ENCODE measurements around the gene RPTOR.

DNA sequence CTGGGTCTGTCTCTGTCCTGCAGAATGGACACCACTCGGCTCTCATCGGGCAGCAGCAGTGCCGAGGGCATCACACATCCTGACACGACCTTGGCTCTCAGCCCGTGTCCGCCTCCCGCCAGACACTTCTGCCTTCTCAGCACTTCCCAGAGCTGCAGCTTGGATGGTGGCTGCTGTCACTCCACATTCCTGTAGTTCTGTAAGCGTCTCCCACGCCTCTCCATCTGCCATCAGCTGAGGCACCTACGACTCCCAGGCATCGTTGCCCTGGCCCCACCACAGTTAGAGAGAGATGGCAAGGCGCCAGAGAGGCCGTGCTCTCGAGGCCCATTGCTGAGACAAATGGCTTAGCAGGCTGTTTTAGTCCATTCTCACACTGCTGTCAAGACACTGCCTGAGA lies 251.1 kb downstream of the RPTOR start:
- TF ChIP-seq, protein P1, sequence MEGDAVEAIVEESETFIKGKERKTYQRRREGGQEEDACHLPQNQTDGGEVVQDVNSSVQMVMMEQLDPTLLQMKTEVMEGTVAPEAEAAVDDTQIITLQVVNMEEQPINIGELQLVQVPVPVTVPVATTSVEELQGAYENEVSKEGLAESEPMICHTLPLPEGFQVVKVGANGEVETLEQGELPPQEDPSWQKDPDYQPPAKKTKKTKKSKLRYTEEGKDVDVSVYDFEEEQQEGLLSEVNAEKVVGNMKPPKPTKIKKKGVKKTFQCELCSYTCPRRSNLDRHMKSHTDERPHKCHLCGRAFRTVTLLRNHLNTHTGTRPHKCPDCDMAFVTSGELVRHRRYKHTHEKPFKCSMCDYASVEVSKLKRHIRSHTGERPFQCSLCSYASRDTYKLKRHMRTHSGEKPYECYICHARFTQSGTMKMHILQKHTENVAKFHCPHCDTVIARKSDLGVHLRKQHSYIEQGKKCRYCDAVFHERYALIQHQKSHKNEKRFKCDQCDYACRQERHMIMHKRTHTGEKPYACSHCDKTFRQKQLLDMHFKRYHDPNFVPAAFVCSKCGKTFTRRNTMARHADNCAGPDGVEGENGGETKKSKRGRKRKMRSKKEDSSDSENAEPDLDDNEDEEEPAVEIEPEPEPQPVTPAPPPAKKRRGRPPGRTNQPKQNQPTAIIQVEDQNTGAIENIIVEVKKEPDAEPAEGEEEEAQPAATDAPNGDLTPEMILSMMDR (IDR thresholded peaks at IDR 0.05; ENCODE audit: insufficient read depth, low read length): no peak
- TF ChIP-seq POLR2AphosphoS5 (IDR thresholded peaks at IDR 0.05; ENCODE audit: low read depth) (no peak), GABPA (IDR thresholded peaks at IDR 0.05; ENCODE audit: low read depth) (no peak), SPI1 (IDR thresholded peaks at IDR 0.05; ENCODE audit: borderline replicate concordance, low read depth) (no peak)
- TF ChIP-seq, protein P2, sequence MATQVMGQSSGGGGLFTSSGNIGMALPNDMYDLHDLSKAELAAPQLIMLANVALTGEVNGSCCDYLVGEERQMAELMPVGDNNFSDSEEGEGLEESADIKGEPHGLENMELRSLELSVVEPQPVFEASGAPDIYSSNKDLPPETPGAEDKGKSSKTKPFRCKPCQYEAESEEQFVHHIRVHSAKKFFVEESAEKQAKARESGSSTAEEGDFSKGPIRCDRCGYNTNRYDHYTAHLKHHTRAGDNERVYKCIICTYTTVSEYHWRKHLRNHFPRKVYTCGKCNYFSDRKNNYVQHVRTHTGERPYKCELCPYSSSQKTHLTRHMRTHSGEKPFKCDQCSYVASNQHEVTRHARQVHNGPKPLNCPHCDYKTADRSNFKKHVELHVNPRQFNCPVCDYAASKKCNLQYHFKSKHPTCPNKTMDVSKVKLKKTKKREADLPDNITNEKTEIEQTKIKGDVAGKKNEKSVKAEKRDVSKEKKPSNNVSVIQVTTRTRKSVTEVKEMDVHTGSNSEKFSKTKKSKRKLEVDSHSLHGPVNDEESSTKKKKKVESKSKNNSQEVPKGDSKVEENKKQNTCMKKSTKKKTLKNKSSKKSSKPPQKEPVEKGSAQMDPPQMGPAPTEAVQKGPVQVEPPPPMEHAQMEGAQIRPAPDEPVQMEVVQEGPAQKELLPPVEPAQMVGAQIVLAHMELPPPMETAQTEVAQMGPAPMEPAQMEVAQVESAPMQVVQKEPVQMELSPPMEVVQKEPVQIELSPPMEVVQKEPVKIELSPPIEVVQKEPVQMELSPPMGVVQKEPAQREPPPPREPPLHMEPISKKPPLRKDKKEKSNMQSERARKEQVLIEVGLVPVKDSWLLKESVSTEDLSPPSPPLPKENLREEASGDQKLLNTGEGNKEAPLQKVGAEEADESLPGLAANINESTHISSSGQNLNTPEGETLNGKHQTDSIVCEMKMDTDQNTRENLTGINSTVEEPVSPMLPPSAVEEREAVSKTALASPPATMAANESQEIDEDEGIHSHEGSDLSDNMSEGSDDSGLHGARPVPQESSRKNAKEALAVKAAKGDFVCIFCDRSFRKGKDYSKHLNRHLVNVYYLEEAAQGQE (IDR thresholded peaks at IDR 0.05; ENCODE audit: insufficient replicate concordance, low read depth): no peak
